Activated B cell treated with CpG ODN at 0.5 μM for 24 hours (primary cell): Measurements from ENCODE around the gene PRUNE1. TPM values are rescaled to one million over a fixed set of nuclear protein-coding genes. Genes with fewer than 3 reads are reported as not detected.

Source experiments
- ATAC-seq: fragments of 200-7000 bp; cut with Tn5 transposase; one replicate; pipeline ENCODE4 v1.10.0; 2021; ENCODE audit warnings: low read depth, mild to moderate bottlenecking, moderate library complexity
- CTCF ChIA-PET: fragments of 350-600 bp; sonication (Branson Sonifier 250); formaldehyde crosslinking; loops from one replicate; lab custom pipeline; 2021; ENCODE audit warnings: antibody characterized with exemption; lab: Charles Lee
- POLR2A ChIA-PET: fragments of 350-600 bp; sonication (Branson Sonifier 250); formaldehyde crosslinking; loops from one replicate; lab custom pipeline; 2021; ENCODE audit warnings: antibody characterized with exemption; lab: Charles Lee
- DNase-seq: peaks from one replicate; pipeline ENCODE4 v3.0.0; 2022
- H3K27ac Mint-ChIP-seq: one replicate; pipeline ENCODE4 v1.8.0; 2020; ENCODE audit warnings: mixed read lengths
- H3K27me3 Mint-ChIP-seq: one replicate; pipeline ENCODE4 v1.8.0; 2021; ENCODE audit warnings: mixed read lengths
- H3K36me3 Mint-ChIP-seq: one replicate; pipeline ENCODE4 v1.8.0; 2021; ENCODE audit warnings: low read depth, mixed read lengths
- H3K4me1 Mint-ChIP-seq: one replicate; pipeline ENCODE4 v1.8.0; 2021; ENCODE audit warnings: mixed read lengths
- H3K4me3 Mint-ChIP-seq: one replicate; pipeline ENCODE4 v1.8.0; 2020; ENCODE audit warnings: mild to moderate bottlenecking, mixed read lengths
- H3K9me3 Mint-ChIP-seq: one replicate; pipeline ENCODE4 v1.8.0; 2020; ENCODE audit warnings: mixed read lengths
- CTCF ChIP-seq: fragments of 200-600 bp; IDR thresholded peaks from one replicate; pipeline ENCODE4 v1.8.0; 2022; ENCODE audit warnings: antibody characterized with exemption, mild to moderate bottlenecking
- intact Hi-C: fragments of 100-400 bp; cut with micrococcal nuclease; formaldehyde crosslinking; loops from one replicate; pipeline ENCODE4 v1.15.1; 2024
- total RNA-seq: library from RNA; stranded (reverse); gene quantifications from 2 replicates; pipeline ENCODE4 v1.2.3, GENCODE V29; 2022

Gene PRUNE1
- total RNA-seq, 1 donor from 2014 or later = 14.2 TPM

DNA sequence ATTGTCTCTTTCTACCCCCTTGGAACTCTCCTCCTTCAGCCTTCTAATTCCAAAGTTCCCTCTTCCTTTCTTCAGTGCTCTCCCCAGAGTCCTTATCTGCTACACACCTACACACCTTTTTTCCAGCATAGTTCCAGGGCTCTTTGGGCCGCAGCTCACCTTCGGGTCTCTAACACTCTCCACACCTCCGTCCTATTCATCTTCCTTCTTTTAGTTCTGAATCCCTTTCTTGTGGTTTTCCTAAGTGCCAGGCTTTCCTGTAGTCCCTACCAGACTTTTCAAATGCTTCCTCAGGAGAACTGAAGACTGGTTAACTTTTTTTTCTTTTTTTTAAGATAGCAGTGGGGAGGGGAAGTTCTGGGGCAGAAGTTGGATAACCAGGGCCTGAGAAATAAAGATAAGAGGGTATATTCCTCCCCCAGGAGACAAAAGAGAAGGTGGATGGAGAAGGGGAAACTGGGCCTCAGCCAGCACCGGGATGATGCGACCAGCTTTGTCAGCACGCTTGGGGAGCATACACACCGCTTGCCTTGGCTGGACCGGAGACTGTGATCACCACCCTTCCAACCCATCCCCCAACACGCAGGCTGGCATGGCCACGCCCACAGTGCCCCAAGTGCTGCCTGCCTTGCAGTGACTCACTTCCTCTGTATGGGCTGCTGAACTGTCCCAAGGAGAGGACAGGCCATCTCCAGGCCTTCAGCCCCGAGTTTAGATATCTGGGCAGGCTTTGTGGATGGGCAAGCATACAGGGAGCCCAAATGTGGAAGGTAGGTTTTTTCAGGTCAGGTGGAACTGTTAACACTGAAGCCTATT is 31.2 kb upstream of the PRUNE1 start:
- peak overlapping the region; percentile 83 for H3K4me3 Mint-ChIP-seq
- DNase-seq (peak; percentile 69), ATAC-seq (peak; percentile 63)
- peaks cover 52% of the 10 kb centered on the region for H3K4me1 Mint-ChIP-seq
- no peak for TF ChIP-seq CTCF
- POLR2A ChIA-PET = interaction anchor here (0.5 kb wide), 2 partner anchors 212 to 229 kb away, joined by 3 read pairs; partner anchors contain the start of gene CTSS
- no peaks in the 10 kb centered on the region for H3K36me3 Mint-ChIP-seq
- intact Hi-C loops = loop anchor here (10.0 kb wide), 1 partner anchor 742 kb away; the partner anchor contains the start of gene ANP32E
- CTCF ChIA-PET = interaction anchor here (0.6 to 3.1 kb wide), 5 partner anchors 18 to 417 kb away, joined by 3 to 12 read pairs (median 4); partner anchors contain the start of gene MINDY1
- no peaks in the 10 kb centered on the region for H3K9me3 Mint-ChIP-seq
- H3K27ac Mint-ChIP-seq = peak overlapping the region; percentile 83
- H3K27me3 Mint-ChIP-seq = no peaks in the 10 kb centered on the region

GRCh38 chr1:150979092-150980056 is 28.9 kb upstream of the PRUNE1 start:
- Mint-ChIP-seq H3K4me3 (peak overlapping the region; percentile 69), H3K36me3 (no peaks in the 10 kb centered on the region), H3K27ac (peak overlapping the region; percentile 57), H3K4me1 (peaks cover 35% of the 10 kb centered on the region), H3K27me3 (no peaks in the 10 kb centered on the region), H3K9me3 (no peaks in the 10 kb centered on the region)
- POLR2A ChIA-PET = interaction anchor here (0.6 to 0.7 kb wide), 2 partner anchors 108 to 509 kb away, joined by 3 to 5 read pairs; no protein-coding TSS in a partner anchor
- peak; percentile 100 for TF ChIP-seq CTCF
- peak; percentile 59 for ATAC-seq
- DNase-seq = peak; percentile 72
- intact Hi-C loops = loop anchor here (1.0 to 10.0 kb wide), 7 partner anchors 29 to 745 kb away; partner anchors contain the start of genes ANP32E, ARNT, CTSS and PRUNE1
- CTCF ChIA-PET = interaction anchor here (0.8 to 3.1 kb wide), 8 partner anchors 11 to 417 kb away, joined by 3 to 12 read pairs (median 4); partner anchors contain the start of genes GOLPH3L, MINDY1 and TNFAIP8L2

- no peak for TF ChIP-seq CTCF
- CTCF ChIA-PET = interaction anchor here (1.0 to 1.7 kb wide), 4 partner anchors 13 to 38 kb away, joined by 3 to 5 read pairs (median 3); no protein-coding TSS in a partner anchor
- POLR2A ChIA-PET = no interaction called here
- DNase-seq (no peak), ATAC-seq (no peak)
- Mint-ChIP-seq H3K9me3 (no peaks in the 10 kb centered on the region), H3K36me3 (no peaks in the 10 kb centered on the region), H3K27ac (no peak overlapping the region), H3K4me3 (no peak overlapping the region), H3K27me3 (no peaks in the 10 kb centered on the region), H3K4me1 (peaks cover 28% of the 10 kb centered on the region)
- intact Hi-C loops = no loop called here
Observed at GRCh38 chr1:150981177-150981804, 27.0 kb upstream of the PRUNE1 start.

GRCh38 chr1:150981805-150982712 is 26.2 kb upstream of the PRUNE1 start, which contains the start of gene ANXA9:
TSS of gene ANXA9 (plus strand) at chr1:150982292. CDS start at chr1:150983106, 814 bp downstream.
- POLR2A ChIA-PET = no interaction called here
- H3K4me1 Mint-ChIP-seq = peaks cover 20% of the 10 kb centered on the region

More at GRCh38 chr1:150981805-150982712, 26.2 kb upstream of the PRUNE1 start, which contains the start of gene ANXA9:
- DNase-seq = no peak
- no peaks in the 10 kb centered on the region for H3K9me3 Mint-ChIP-seq
- ATAC-seq = no peak
- CTCF ChIA-PET = interaction anchor here (1.1 to 1.7 kb wide), 3 partner anchors 12 to 14 kb away, joined by 3 to 5 read pairs (median 5); no protein-coding TSS in a partner anchor
- no peaks in the 10 kb centered on the region for H3K27me3 Mint-ChIP-seq
- no peak within 1 kb of the TSS for H3K4me3 Mint-ChIP-seq
- H3K36me3 Mint-ChIP-seq = no peaks in the 10 kb centered on the region
- intact Hi-C loops = no loop called here
- TF ChIP-seq CTCF = no peak
- no peak within 1 kb of the TSS for H3K27ac Mint-ChIP-seq
